NCI-H1048 (cell line): ENCODE data around the gene UFD1.

Experiments used
- DNase-seq: peaks from one replicate; lab custom pipeline; 2025; lab: John Stamatoyannopoulos, UW

Gene UFD1

GRCh38 chr22:19422440-19423301, 56.3 kb downstream of the UFD1 start:
- no peak for DNase-seq

DNA sequence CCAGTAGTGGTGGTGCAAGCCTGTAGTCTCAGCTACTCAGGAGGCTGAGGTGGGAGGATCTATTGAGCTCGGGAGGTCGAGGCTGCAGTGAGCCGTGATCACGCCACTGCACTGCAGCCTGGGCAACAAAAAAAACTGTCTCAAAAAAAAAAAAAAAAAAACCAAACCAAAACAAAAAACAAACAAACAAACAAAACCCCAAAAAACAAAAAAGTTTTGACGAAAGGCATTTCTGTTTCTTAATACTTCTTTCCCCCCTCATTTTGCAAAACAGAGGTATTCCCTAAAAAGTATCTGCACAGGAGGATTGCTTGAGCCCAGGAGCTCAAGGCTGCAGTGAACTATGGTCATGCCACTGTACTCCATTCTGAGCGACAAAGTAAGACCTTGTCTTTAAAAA, 58.7 kb downstream of the UFD1 start:
- no peak for DNase-seq

- DNase-seq, result no peak
These were observed 59.4 kb downstream of the UFD1 start for GRCh38 chr22:19419464-19420178.

DNA sequence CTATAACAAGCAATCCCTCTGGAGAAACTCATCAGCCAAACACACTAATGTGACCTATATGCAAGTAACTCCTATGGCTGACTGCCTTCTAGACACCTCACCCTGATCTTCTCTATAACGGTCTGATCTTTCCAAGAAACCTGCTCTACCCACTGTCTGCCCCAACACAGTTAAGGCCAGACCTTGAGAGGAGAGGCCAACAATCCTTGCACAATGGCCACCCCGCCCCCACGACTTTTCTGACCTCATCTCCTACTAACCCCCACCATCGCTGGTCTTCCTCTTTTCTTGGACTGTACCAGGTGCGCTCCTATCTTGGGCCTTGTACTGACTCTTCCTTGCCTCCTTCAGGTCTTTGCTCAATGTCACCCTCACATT, 59.9 kb downstream of the UFD1 start:
- DNase-seq, result no peak

DNA sequence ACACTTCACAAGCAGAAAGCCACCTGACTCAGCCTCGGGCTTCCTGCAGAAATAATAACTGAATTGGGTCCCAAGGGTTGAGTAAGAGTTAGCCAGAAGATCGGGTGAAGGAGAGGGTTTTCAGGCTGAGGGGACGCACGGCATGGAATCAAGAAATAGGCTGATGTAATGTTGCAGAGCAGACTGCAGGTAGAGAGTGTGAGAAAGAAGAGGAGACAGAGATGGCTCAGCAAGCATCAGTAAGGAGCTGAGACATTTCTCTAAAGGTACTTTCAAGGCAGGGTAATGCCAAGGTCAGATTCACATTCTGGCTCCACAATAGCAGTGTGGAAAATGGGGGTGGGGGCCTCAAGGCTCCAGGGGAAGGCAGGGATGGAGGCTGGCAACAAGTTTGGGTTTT, 66.1 kb downstream of the UFD1 start:
- DNase-seq, result no peak

DNA sequence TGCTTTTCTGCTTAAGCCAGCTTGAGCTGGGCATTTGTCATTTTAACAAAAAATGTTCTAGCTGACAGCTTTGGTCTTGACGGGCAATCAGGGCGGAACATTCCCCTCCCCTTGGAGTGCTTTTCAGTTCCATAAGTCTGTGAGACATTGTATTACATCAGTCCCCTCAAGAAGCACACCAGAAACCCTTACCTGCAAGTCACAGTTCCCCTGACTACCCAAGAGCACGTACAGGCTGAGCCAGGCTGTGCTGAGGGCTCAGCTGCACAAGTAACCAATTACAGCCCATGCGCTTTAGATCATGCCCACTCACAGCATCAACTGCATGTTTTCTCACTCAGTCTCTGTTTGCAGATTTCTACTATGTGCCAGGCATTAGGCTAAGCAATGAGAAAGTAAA, 66.5 kb downstream of the UFD1 start:
- DNase-seq, result no peak

- no peak for DNase-seq
These were observed 67.3 kb downstream of the UFD1 start for GRCh38 chr22:19411690-19412045.

- no peak for DNase-seq
These were observed 67.9 kb downstream of the UFD1 start for GRCh38 chr22:19410941-19411689.

GRCh38 chr22:19407649-19408606, 71.1 kb downstream of the UFD1 start:
- DNase-seq, result no peak

DNA sequence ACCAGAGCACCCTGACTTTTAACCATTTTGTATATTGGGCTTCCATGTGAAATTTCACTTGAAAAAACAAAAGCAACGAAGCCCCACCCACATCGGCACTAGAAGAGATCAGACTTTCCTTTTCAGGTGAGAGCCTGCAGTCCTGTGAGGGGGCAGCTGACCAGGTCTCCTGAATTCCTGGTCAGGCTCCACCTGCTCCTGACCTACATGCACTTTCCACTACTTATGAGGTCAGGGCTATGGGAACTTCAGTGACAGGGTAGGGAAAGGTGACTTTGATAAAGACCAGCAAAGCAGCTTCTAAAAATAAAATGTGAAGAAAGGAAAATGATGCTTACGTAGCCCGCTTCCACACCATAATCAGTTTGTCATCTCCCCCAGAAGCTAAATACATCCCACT, 72.1 kb downstream of the UFD1 start:
- DNase-seq, result no peak

- DNase-seq, result no peak
These were observed 72.6 kb downstream of the UFD1 start for GRCh38 chr22:19406281-19406811.

GRCh38 chr22:19405652-19406051, 73.3 kb downstream of the UFD1 start:
- DNase-seq, result no peak

DNA sequence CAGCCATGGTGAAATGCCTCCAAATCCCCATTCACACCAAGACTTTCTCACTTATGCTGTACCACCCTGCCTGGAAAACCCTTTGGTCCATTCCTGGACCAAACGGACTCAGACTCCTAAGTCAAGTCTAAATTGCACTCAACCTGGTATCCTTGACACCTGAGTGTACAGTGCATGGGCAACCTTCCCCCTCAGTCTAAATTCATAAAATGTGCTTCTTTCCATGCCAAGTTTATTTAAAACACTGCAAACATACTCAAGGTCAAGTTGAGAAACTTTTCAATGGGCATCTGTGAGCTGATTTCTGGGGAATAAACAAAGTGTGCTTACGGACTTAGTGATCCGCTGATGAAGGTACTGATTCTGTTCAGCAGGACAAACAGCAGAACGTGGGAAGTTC, 73.9 kb downstream of the UFD1 start:
- DNase-seq, result no peak

DNA sequence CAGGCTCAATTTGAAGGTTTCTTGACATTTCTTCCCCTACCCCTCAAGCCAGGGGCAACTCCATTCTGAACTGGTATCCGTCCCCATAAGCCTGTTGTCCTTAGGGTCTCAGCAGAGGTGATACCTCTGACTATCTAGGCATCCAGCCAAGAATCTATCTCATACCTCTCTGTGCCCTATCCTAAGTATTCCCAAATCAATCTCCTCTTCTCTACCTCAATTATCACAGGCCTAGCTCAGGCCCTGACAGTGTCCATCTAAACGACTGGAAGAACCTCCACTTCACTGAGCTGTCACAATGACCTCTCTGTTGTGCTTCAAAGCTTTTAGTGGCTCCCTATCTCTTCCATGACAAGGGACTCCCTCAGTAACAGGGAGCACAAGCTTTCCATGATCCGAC, 74.3 kb downstream of the UFD1 start:
- DNase-seq, result no peak

- DNase-seq, result no peak
These were observed 76.3 kb downstream of the UFD1 start for GRCh38 chr22:19402642-19403191.

- DNase-seq, result no peak
These were observed 77.5 kb downstream of the UFD1 start for GRCh38 chr22:19401483-19401882.

GRCh38 chr22:19400881-19401280, 78.1 kb downstream of the UFD1 start:
- no peak for DNase-seq
